HG02623 (cell line): Measurements from ENCODE around the gene LSMEM2.
"Not testable (repeated sequence)": the region's sequence is repeated elsewhere in the genome, so short reads cannot be mapped to it uniquely, and the experiment has no call there.

ENCODE experiments used
- ATAC-seq: cut with Tn5 transposase; IDR thresholded peaks from one replicate; pipeline ENCODE4 v1.9.1; 2021; ENCODE audit warnings: moderate library complexity; ENCODE audit not compliant: unreplicated experiment

LSMEM2 gene

GRCh38 chr3:50278880-50279224, at the start of gene LSMEM2:
LSMEM2 (plus strand) TSS chr3:50279087; CDS start chr3:50279114, 27 bp downstream.
- ATAC-seq: no peak

- ATAC-seq: no peak
These were observed 49.4 kb upstream of the LSMEM2 start for GRCh38 chr3:50229490-50229889.

GRCh38 chr3:50230104-50230793, 48.6 kb upstream of the LSMEM2 start:
- ATAC-seq: no peak

- no peak for ATAC-seq
These were observed 48.1 kb upstream of the LSMEM2 start for GRCh38 chr3:50230794-50231125.

- no peak for ATAC-seq
These were observed 47.3 kb upstream of the LSMEM2 start for GRCh38 chr3:50231581-50231980.

- no peak for ATAC-seq
These were observed 46.6 kb upstream of the LSMEM2 start for GRCh38 chr3:50232303-50232702.

GRCh38 chr3:50233176-50233575, 45.7 kb upstream of the LSMEM2 start:
- ATAC-seq: no peak

- peak; percentile 90 for ATAC-seq
These were observed 43.0 kb upstream of the LSMEM2 start, which contains the start of gene GNAI2 for GRCh38 chr3:50235716-50236483. GNAI2 (plus strand) TSS chr3:50236204; CDS start chr3:50236336, 132 bp downstream.

GRCh38 chr3:50236484-50237132, 42.3 kb upstream of the LSMEM2 start:
- no peak for ATAC-seq

GRCh38 chr3:50237133-50237651, 41.7 kb upstream of the LSMEM2 start:
- ATAC-seq: no peak

- ATAC-seq: peak; percentile 26
These were observed 40.9 kb upstream of the LSMEM2 start for GRCh38 chr3:50237754-50238548.

GRCh38 chr3:50238549-50239026, 40.3 kb upstream of the LSMEM2 start:
- no peak for ATAC-seq

- no peak for ATAC-seq
These were observed 39.2 kb upstream of the LSMEM2 start for GRCh38 chr3:50239649-50240048.

- no peak for ATAC-seq
These were observed 37.7 kb upstream of the LSMEM2 start for GRCh38 chr3:50241163-50241562.

GRCh38 chr3:50241713-50242380, 37.0 kb upstream of the LSMEM2 start:
- ATAC-seq: no peak

GRCh38 chr3:50242381-50242770, 36.5 kb upstream of the LSMEM2 start:
- no peak for ATAC-seq

GRCh38 chr3:50242851-50243542, 35.9 kb upstream of the LSMEM2 start:
- no peak for ATAC-seq

GRCh38 chr3:50243543-50243895, 35.4 kb upstream of the LSMEM2 start:
- ATAC-seq: no peak

- ATAC-seq: not testable (repeated sequence)
These were observed 34.1 kb upstream of the LSMEM2 start for GRCh38 chr3:50244813-50245212.

- no peak for ATAC-seq
These were observed 33.6 kb upstream of the LSMEM2 start for GRCh38 chr3:50245251-50245745.
